Esophagus muscularis mucosa (tissue), 4 donors: Measurements from ENCODE around the gene IFNGR2. TPM values are rescaled to one million over a fixed set of nuclear protein-coding genes. Genes with fewer than 3 reads are reported as not detected.

Source experiments
- DNase-seq: peaks from one replicate; pipeline ENCODE4 v3.0.0-alpha.2; 2017; ENCODE audit errors: extremely low spot score
- H3K27ac ChIP-seq, 4 donors: fragments of 200-600 bp; sonication (generic); replicated peaks in 1 of 4; 1 replicate in 3 of 4; 2 replicates in 1 of 4; pipeline ENCODE4 v1.5.1; 2016 to 2019; ENCODE audit warnings: mild to moderate bottlenecking in 1 of 4
- H3K27me3 ChIP-seq, 4 donors: fragments of 200-600 bp; sonication (generic); one replicate each; pipeline versions ENCODE4 v1.5.1 to v1.6.0; 2016 to 2019
- H3K36me3 ChIP-seq, 4 donors: fragments of 200-600 bp; sonication (generic); one replicate each; pipeline ENCODE4 v1.5.1; 2016 to 2019
- H3K4me1 ChIP-seq, 4 donors: fragments of 200-600 bp; sonication (generic); one replicate each; pipeline ENCODE4 v1.5.1; 2016 to 2019
- H3K4me3 ChIP-seq, 4 donors: fragments of 200-600 bp; sonication (generic); 1 replicate in 2 of 4; 2 replicates in 2 of 4; pipeline ENCODE4 v1.5.1; 2016 to 2019; ENCODE audit warnings: mild to moderate bottlenecking in 4 of 4, moderate library complexity in 1 of 4
- H3K9me3 ChIP-seq, 4 donors: fragments of 200-600 bp; sonication (generic); 1 replicate in 3 of 4; 2 replicates in 1 of 4; pipeline ENCODE4 v1.5.1; 2016 to 2019
- CTCF ChIP-seq, 3 experiments: fragments of 200-600 bp in 2 of 3; fragments of 450-650 bp in 1 of 3; sonication (generic) in 2 of 3; IDR thresholded peaks; one replicate each; pipeline ENCODE4 v1.5.1; 2017 to 2019; ENCODE audit warnings: antibody characterized with exemption in 3 of 3, mild to moderate bottlenecking in 2 of 3, moderate library complexity in 1 of 3
- EP300 ChIP-seq: sonication (generic); formaldehyde crosslinking; IDR thresholded peaks from one replicate; pipeline ENCODE4 v1.6.1; 2017; ENCODE audit warnings: antibody characterized with exemption
- POLR2A ChIP-seq: fragments of 450-650 bp; IDR thresholded peaks from one replicate; pipeline ENCODE4 v1.6.1; 2017; ENCODE audit warnings: antibody characterized with exemption, moderate library complexity, mild to moderate bottlenecking, low read depth
- POLR2AphosphoS5 ChIP-seq, 2 donors: sonication (generic); formaldehyde crosslinking; IDR thresholded peaks; one replicate each; pipeline ENCODE4 v1.6.1; 2017; ENCODE audit warnings: antibody characterized with exemption in 2 of 2
- WGBS: methylation state at CpG from one replicate; pipeline ENCODE4 v1.1.5; 2018; 5-methylcytosine and 5-hydroxymethylcytosine counted together
- intact Hi-C: fragments of 100-400 bp; cut with DNase I; formaldehyde crosslinking; loops from one replicate; pipeline ENCODE4 v1.15.1; 2023
- total RNA-seq, 4 donors: library from RNA; depleted of rRNA; stranded (reverse); fragments of >200 nt; gene quantifications; one replicate each; pipeline versions ENCODE4 v1.1.0 to v1.2.1, GENCODE V29; 2016

IFNGR2 gene
- total RNA-seq, 4 donors from 2014 or later = 28.7 to 56.3 (median 39.3) TPM

GRCh38 chr21:33387294-33387693, 15.9 kb upstream of the IFNGR2 start:
- intact Hi-C loops = no loop called here
- no peak for DNase-seq
- WGBS = 96% methylated on average over 5 of the region's 6 CpGs
- Histone ChIP-seq H3K27me3 (no peaks in the 10 kb centered on the region), H3K9me3 (no peaks in the 10 kb centered on the region), H3K4me3 (no peak overlapping the region), H3K27ac (no peak overlapping the region), H3K4me1 (peaks cover 11 to 31% (median 16%) of the 10 kb centered on the region in 4 donors), H3K36me3 (no peaks in the 10 kb centered on the region)
- TF ChIP-seq POLR2A = no peak
- no peak for TF ChIP-seq POLR2AphosphoS5 (IDR thresholded peaks at IDR 0.05)
- no peak for TF ChIP-seq EP300
- no peak for TF ChIP-seq CTCF (IDR thresholded peaks at IDR 0.05)

- intact Hi-C loops = no loop called here
- 85% methylated on average over 4 of the region's 4 CpGs for WGBS
- no peak for DNase-seq
Measured at GRCh38 chr21:33388188-33388587, 15.0 kb upstream of the IFNGR2 start.

GRCh38 chr21:33390479-33390878, 12.7 kb upstream of the IFNGR2 start:
- intact Hi-C loops = no loop called here
- no peaks in the 10 kb centered on the region for H3K27me3 ChIP-seq
- no peak for DNase-seq
- no peak overlapping the region for H3K27ac ChIP-seq
- TF ChIP-seq CTCF (IDR thresholded peaks at IDR 0.05) (no peak), POLR2A (no peak), POLR2AphosphoS5 (IDR thresholded peaks at IDR 0.05) (no peak), EP300 (no peak)
- peaks cover 0 to 21% (median 17%) of the 10 kb centered on the region in 4 donors for H3K4me1 ChIP-seq
- WGBS = 88% methylated on average over 5 of the region's 5 CpGs
- no peaks in the 10 kb centered on the region for H3K36me3 ChIP-seq
- H3K4me3 ChIP-seq = no peak overlapping the region
- H3K9me3 ChIP-seq = no peaks in the 10 kb centered on the region

More at GRCh38 chr21:33388188-33388587, 15.0 kb upstream of the IFNGR2 start:
- TF ChIP-seq POLR2AphosphoS5 (IDR thresholded peaks at IDR 0.05) (no peak), POLR2A (no peak), EP300 (no peak), CTCF (IDR thresholded peaks at IDR 0.05) (no peak)
- Histone ChIP-seq H3K4me1 (peaks cover 2 to 27% (median 8%) of the 10 kb centered on the region in 4 donors), H3K9me3 (no peaks in the 10 kb centered on the region), H3K4me3 (no peak overlapping the region), H3K27ac (no peak overlapping the region), H3K27me3 (no peaks in the 10 kb centered on the region), H3K36me3 (no peaks in the 10 kb centered on the region)

- H3K9me3 ChIP-seq = no peaks in the 10 kb centered on the region
- H3K27ac ChIP-seq = no peak overlapping the region
- H3K36me3 ChIP-seq = no peaks in the 10 kb centered on the region
- WGBS = 85% methylated on average over 6 of the region's 6 CpGs
- no peak for TF ChIP-seq POLR2AphosphoS5 (IDR thresholded peaks at IDR 0.05)
- no peak for TF ChIP-seq CTCF (IDR thresholded peaks at IDR 0.05)
- TF ChIP-seq EP300 = no peak
- TF ChIP-seq POLR2A = no peak
- no peak overlapping the region for H3K4me3 ChIP-seq
- DNase-seq = no peak
- intact Hi-C loops = no loop called here
- no peaks in the 10 kb centered on the region for H3K27me3 ChIP-seq
- H3K4me1 ChIP-seq = peaks cover 4 to 33% (median 29%) of the 10 kb centered on the region in 4 donors
Measured at GRCh38 chr21:33391656-33392055, 11.6 kb upstream of the IFNGR2 start.

- Histone ChIP-seq H3K36me3 (no peaks in the 10 kb centered on the region), H3K27ac (no peak overlapping the region), H3K27me3 (no peaks in the 10 kb centered on the region), H3K4me3 (no peak overlapping the region), H3K9me3 (no peaks in the 10 kb centered on the region), H3K4me1 (peaks cover 7 to 40% (median 36%) of the 10 kb centered on the region in 4 donors)
- 81% methylated on average over 11 of the region's 11 CpGs for WGBS
- DNase-seq = no peak
- TF ChIP-seq POLR2A (no peak), EP300 (no peak), POLR2AphosphoS5 (IDR thresholded peaks at IDR 0.05) (no peak), CTCF (IDR thresholded peaks at IDR 0.05) (no peak)
- intact Hi-C loops = no loop called here
Measured at GRCh38 chr21:33392284-33392985, 10.8 kb upstream of the IFNGR2 start.
